ENCODE data around the gene TBC1D12.

DNA sequence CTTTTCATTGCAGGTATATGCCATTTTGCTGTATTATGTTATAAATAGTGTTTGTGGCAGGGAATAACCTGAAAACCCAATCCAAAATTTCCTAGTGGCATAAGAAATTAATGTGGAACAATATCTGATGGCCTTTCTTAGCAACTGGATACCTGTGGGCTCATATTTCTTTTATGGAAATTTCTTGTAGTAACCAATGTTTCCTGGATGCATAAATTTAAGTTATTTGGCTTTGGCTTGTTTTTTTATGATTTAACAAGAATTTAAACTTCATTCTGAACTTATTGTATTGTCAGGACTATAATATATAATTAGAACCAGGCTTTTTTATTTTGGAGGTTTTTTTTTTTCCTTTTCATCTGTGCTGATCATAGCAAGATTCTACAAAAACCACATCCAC lies 30.1 kb downstream of the TBC1D12 start:
- TF ChIP-seq, protein P1, sequence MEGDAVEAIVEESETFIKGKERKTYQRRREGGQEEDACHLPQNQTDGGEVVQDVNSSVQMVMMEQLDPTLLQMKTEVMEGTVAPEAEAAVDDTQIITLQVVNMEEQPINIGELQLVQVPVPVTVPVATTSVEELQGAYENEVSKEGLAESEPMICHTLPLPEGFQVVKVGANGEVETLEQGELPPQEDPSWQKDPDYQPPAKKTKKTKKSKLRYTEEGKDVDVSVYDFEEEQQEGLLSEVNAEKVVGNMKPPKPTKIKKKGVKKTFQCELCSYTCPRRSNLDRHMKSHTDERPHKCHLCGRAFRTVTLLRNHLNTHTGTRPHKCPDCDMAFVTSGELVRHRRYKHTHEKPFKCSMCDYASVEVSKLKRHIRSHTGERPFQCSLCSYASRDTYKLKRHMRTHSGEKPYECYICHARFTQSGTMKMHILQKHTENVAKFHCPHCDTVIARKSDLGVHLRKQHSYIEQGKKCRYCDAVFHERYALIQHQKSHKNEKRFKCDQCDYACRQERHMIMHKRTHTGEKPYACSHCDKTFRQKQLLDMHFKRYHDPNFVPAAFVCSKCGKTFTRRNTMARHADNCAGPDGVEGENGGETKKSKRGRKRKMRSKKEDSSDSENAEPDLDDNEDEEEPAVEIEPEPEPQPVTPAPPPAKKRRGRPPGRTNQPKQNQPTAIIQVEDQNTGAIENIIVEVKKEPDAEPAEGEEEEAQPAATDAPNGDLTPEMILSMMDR (IDR thresholded peaks at IDR 0.05; ENCODE audit: borderline replicate concordance, extremely low read depth, low read length, poor library complexity, severe bottlenecking) = no peak
- no peak for TF ChIP-seq EZH2 (IDR thresholded peaks at IDR 0.05; ENCODE audit: borderline replicate concordance, low read depth, low read length, severe bottlenecking)

Measured in DND-41 (cell line).